Measurements from ENCODE around the gene CCDC148. TPM values are rescaled to one million over a fixed set of nuclear protein-coding genes. Genes with fewer than 3 reads are reported as not detected.

Gene CCDC148
- total RNA-seq, 1 donor from 2014 or later, result 0.30 TPM

GRCh38 chr2:158217593-158217992 lies 239.0 kb downstream of the CCDC148 start:
- TF ChIP-seq CTCF (IDR thresholded peaks at IDR 0.05; ENCODE audit: borderline replicate concordance), result no peak

GRCh38 chr2:158214431-158214830 lies 242.1 kb downstream of the CCDC148 start:
- Histone ChIP-seq H3K27me3 (ENCODE audit: low read depth) (no peaks in the 10 kb centered on the region), H3K36me3 (no peaks in the 10 kb centered on the region), H3K27ac (replicated peaks) (no peak overlapping the region), H3K4me3 (no peak overlapping the region), H3K4me1 (no peaks in the 10 kb centered on the region), H3K9me3 (replicated peaks) (no peaks in the 10 kb centered on the region)
- no peak for DNase-seq
- no peak for TF ChIP-seq CTCF (IDR thresholded peaks at IDR 0.05; ENCODE audit: borderline replicate concordance)
- intact Hi-C loops (cut with micrococcal nuclease), result no loop called here

More at GRCh38 chr2:158217593-158217992, 239.0 kb downstream of the CCDC148 start:
- Histone ChIP-seq H3K36me3 (no peaks in the 10 kb centered on the region), H3K27ac (replicated peaks) (no peak overlapping the region), H3K4me1 (no peaks in the 10 kb centered on the region), H3K4me3 (no peak overlapping the region), H3K27me3 (ENCODE audit: low read depth) (no peaks in the 10 kb centered on the region), H3K9me3 (replicated peaks) (no peaks in the 10 kb centered on the region)
- DNase-seq, result no peak
- intact Hi-C loops (cut with micrococcal nuclease), result no loop called here

- Histone ChIP-seq H3K36me3 (no peaks in the 10 kb centered on the region), H3K4me1 (no peaks in the 10 kb centered on the region), H3K27ac (replicated peaks) (no peak overlapping the region), H3K27me3 (ENCODE audit: low read depth) (no peaks in the 10 kb centered on the region), H3K4me3 (no peak overlapping the region), H3K9me3 (replicated peaks) (no peaks in the 10 kb centered on the region)
- DNase-seq, result no peak
- TF ChIP-seq CTCF (IDR thresholded peaks at IDR 0.05; ENCODE audit: borderline replicate concordance), result no peak
- intact Hi-C loops (cut with micrococcal nuclease), result no loop called here
These were observed 242.8 kb downstream of the CCDC148 start for GRCh38 chr2:158213773-158214172.

- H3K4me1 ChIP-seq, result no peaks in the 10 kb centered on the region
- no peak for TF ChIP-seq CTCF (IDR thresholded peaks at IDR 0.05; ENCODE audit: borderline replicate concordance)
- H3K27me3 ChIP-seq (ENCODE audit: low read depth), result no peaks in the 10 kb centered on the region
- H3K36me3 ChIP-seq, result no peaks in the 10 kb centered on the region
- no peak for DNase-seq
- intact Hi-C loops (cut with micrococcal nuclease), result no loop called here
- no peak overlapping the region for H3K27ac ChIP-seq (replicated peaks)
- no peaks in the 10 kb centered on the region for H3K9me3 ChIP-seq (replicated peaks)
- no peak overlapping the region for H3K4me3 ChIP-seq
These were observed 244.3 kb downstream of the CCDC148 start for GRCh38 chr2:158212301-158212700.

GRCh38 chr2:158211502-158211901 lies 245.1 kb downstream of the CCDC148 start:
- intact Hi-C loops (cut with micrococcal nuclease), result no loop called here

More at GRCh38 chr2:158211502-158211901, 245.1 kb downstream of the CCDC148 start:
- H3K27ac ChIP-seq (replicated peaks), result no peak overlapping the region
- no peaks in the 10 kb centered on the region for H3K36me3 ChIP-seq
- no peaks in the 10 kb centered on the region for H3K27me3 ChIP-seq (ENCODE audit: low read depth)
- TF ChIP-seq CTCF (IDR thresholded peaks at IDR 0.05; ENCODE audit: borderline replicate concordance), result no peak
- no peak for DNase-seq
- no peak overlapping the region for H3K4me3 ChIP-seq
- H3K4me1 ChIP-seq, result no peaks in the 10 kb centered on the region
- H3K9me3 ChIP-seq (replicated peaks), result no peaks in the 10 kb centered on the region

Measured in left ventricle myocardium inferior (tissue), 1 donor.